LNCaP clone FGC (cell line): ENCODE measurements around the gene MAPK14.

Experiments
- DNase-seq: peaks from one replicate; pipeline ENCODE4 v3.0.0-alpha.2; 2011; ENCODE audit warnings: low read depth
- H3K4me3 ChIP-seq: 2 replicates; pipeline ENCODE4 v1.5.1; 2011; ENCODE audit warnings: mild to moderate bottlenecking, low read depth, low read length, control low read depth
- CTCF ChIP-seq: IDR thresholded peaks from 2 replicates; pipeline ENCODE4 v1.5.1; 2012; ENCODE audit warnings: mild to moderate bottlenecking; ENCODE audit not compliant: control insufficient read depth, insufficient read depth; ENCODE audit errors: extremely low read depth

Gene MAPK14

GRCh38 chr6:36124881-36125280 lies 97.3 kb downstream of the MAPK14 start:
- no peak for TF ChIP-seq CTCF
- DNase-seq, result no peak
- no peak overlapping the region for H3K4me3 ChIP-seq

GRCh38 chr6:36125575-36125974 lies 98.0 kb downstream of the MAPK14 start:
- no peak for DNase-seq
- no peak for TF ChIP-seq CTCF

GRCh38 chr6:36126121-36126520 lies 98.5 kb downstream of the MAPK14 start:
- no peak for TF ChIP-seq CTCF
- no peak overlapping the region for H3K4me3 ChIP-seq
- no peak for DNase-seq

More at GRCh38 chr6:36125575-36125974, 98.0 kb downstream of the MAPK14 start:
- no peak overlapping the region for H3K4me3 ChIP-seq

- no peak overlapping the region for H3K4me3 ChIP-seq
- DNase-seq, result no peak
- no peak for TF ChIP-seq CTCF
Measured at GRCh38 chr6:36126553-36127458, 99.2 kb downstream of the MAPK14 start.

GRCh38 chr6:36127462-36128016 lies 99.9 kb downstream of the MAPK14 start:
- DNase-seq, result no peak

GRCh38 chr6:36128073-36128472 lies 100.5 kb downstream of the MAPK14 start:
- no peak for TF ChIP-seq CTCF
- no peak overlapping the region for H3K4me3 ChIP-seq
- no peak for DNase-seq

More at GRCh38 chr6:36127462-36128016, 99.9 kb downstream of the MAPK14 start:
- H3K4me3 ChIP-seq, result no peak overlapping the region
- no peak for TF ChIP-seq CTCF
